IMR-90 (cell line): ENCODE results near the gene PGBD1. TPM values are rescaled to one million over a fixed set of nuclear protein-coding genes. Genes with fewer than 3 reads are reported as not detected.

Source experiments
- CHD1 ChIP-seq: IDR thresholded peaks from 2 replicates; pipeline ENCODE4 v1.6.1; 2012; ENCODE audit warnings: low read depth, low read length, improper control_type of control experiment
- CTCF ChIP-seq: conservative IDR thresholded peaks from 2 replicates; pipeline ENCODE4 v1.5.1; 2012; ENCODE audit warnings: mild to moderate bottlenecking, low read depth, low read length, improper control_type of control experiment
- FOS ChIP-seq: fragments of 150-350 bp; IDR thresholded peaks from 2 replicates; pipeline ENCODE4 v1.6.1; 2016; ENCODE audit warnings: low read depth, low read length
- MAZ ChIP-seq: IDR thresholded peaks from 2 replicates; pipeline ENCODE4 v1.6.1; 2012; ENCODE audit warnings: low read depth, mild to moderate bottlenecking, low read length, improper control_type of control experiment, moderate library complexity, borderline replicate concordance
- MXI1 ChIP-seq: IDR thresholded peaks from 2 replicates; pipeline ENCODE4 v1.6.1; 2012; ENCODE audit warnings: low read depth, mild to moderate bottlenecking, low read length, moderate library complexity, borderline replicate concordance
- POLR2A ChIP-seq: IDR thresholded peaks from 2 replicates; pipeline ENCODE4 v1.6.1; 2012; ENCODE audit warnings: mild to moderate bottlenecking, low read depth, low read length
- RAD21 ChIP-seq: IDR thresholded peaks from 2 replicates; pipeline ENCODE4 v1.6.1; 2012; ENCODE audit warnings: low read length, improper control_type of control experiment
- polyA plus RNA-seq, 3 experiments: library from polyadenylated mRNA; depleted of rRNA; stranded (reverse); fragments of >200 nt; gene quantifications; 2 replicates each; pipeline ENCODE4 v1.2.3, GENCODE V29; 2012; ENCODE audit warnings: low replicate concordance in 1 of 3
- total RNA-seq: library from RNA; depleted of rRNA; stranded (reverse); fragments of >200 nt; gene quantifications from 2 replicates; pipeline ENCODE4 v1.2.3, GENCODE V29; 2012

The PGBD1 gene
- total and polyA plus RNA-seq, 2 of the 4 experiments (the other 2 are of a cell fraction): 3.9 to 6.3 TPM

GRCh38 chr6:28281288-28282064 is at the start of gene PGBD1 (continued):
- TF ChIP-seq CTCF (no peak), RAD21 (peak; percentile 21; the same call in 1 of the 2 replicates), FOS (no peak), MXI1 (no peak), CHD1 (no peak), POLR2A (peak; percentile 52), MAZ (no peak)
